Measurements from ENCODE around the gene NMRK1. TPM values are rescaled to one million over a fixed set of nuclear protein-coding genes. Genes with fewer than 3 reads are reported as not detected.
A peak's percentile ranks its signal among the peaks of the same experiment; 100 is the strongest.

NMRK1 gene
- total RNA-seq, 1 experiment from 2014 or later, result 9.7 TPM

DNA sequence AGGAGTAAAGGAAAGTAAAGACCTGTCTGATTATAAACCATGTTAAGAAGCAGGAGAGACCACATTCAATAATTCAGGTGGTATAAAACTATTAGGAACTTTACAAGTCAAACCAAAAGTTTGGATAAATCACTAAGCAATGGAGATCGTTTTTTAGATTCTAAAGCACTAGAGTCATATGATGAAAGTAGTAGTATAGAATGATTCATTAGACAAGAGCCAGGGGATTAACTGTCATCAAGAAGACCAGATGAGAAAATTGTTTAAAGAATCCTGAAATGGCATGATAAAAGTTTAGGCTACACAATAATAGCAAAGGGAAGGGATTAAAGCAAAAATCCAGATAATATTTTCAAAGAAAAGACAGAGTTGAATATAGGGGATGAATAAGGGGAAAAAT, 46.9 kb downstream of the NMRK1 start:
- H3K4me3 ChIP-seq (ENCODE audit: low read length), result no peak overlapping the region
- no peak overlapping the region for H3K9ac ChIP-seq (ENCODE audit: low read length)
- H3K79me2 ChIP-seq (ENCODE audit: low read length), result no peaks in the 10 kb centered on the region
- intact Hi-C loops (cut with micrococcal nuclease), result no loop called here
- ATAC-seq, result no peak
- H3K27me3 ChIP-seq (ENCODE audit: low read length), result no peaks in the 10 kb centered on the region
- H3K27ac ChIP-seq (ENCODE audit: low read length), result no peak overlapping the region
- H3K9me2 ChIP-seq (replicated peaks; ENCODE audit: low read length), result no peaks in the 10 kb centered on the region
- no peaks in the 10 kb centered on the region for H3K36me3 ChIP-seq (ENCODE audit: low read depth, low read length)
- H3F3A ChIP-seq (ENCODE audit: low read length, unreplicated experiment), result no peaks in the 10 kb centered on the region
- no peaks in the 10 kb centered on the region for H3K9me3 ChIP-seq (ENCODE audit: low read length)
- ChIA-PET CTCF (no interaction called here), POLR2A (ENCODE audit: unreplicated experiment) (no interaction called here)
- no TSS peak for BruUV-seq (replicated peaks)
- H3K4me2 ChIP-seq (ENCODE audit: low read length), result no peak overlapping the region
- no peaks in the 10 kb centered on the region for H4K20me1 ChIP-seq (ENCODE audit: low read length)
- TF ChIP-seq, protein P1, sequence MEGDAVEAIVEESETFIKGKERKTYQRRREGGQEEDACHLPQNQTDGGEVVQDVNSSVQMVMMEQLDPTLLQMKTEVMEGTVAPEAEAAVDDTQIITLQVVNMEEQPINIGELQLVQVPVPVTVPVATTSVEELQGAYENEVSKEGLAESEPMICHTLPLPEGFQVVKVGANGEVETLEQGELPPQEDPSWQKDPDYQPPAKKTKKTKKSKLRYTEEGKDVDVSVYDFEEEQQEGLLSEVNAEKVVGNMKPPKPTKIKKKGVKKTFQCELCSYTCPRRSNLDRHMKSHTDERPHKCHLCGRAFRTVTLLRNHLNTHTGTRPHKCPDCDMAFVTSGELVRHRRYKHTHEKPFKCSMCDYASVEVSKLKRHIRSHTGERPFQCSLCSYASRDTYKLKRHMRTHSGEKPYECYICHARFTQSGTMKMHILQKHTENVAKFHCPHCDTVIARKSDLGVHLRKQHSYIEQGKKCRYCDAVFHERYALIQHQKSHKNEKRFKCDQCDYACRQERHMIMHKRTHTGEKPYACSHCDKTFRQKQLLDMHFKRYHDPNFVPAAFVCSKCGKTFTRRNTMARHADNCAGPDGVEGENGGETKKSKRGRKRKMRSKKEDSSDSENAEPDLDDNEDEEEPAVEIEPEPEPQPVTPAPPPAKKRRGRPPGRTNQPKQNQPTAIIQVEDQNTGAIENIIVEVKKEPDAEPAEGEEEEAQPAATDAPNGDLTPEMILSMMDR (conservative IDR thresholded peaks at IDR 0.05; ENCODE audit: low read depth, low read length), result no peak
- TF ChIP-seq EZH2 (IDR thresholded peaks at IDR 0.05; ENCODE audit: low read length, unreplicated experiment) (no peak), EZH2phosphoT487 (IDR thresholded peaks at IDR 0.05; ENCODE audit: borderline replicate concordance, low read length) (no peak)
- H2AFZ ChIP-seq (ENCODE audit: low read length), result no peak overlapping the region
- no peak for DNase-seq
- no peaks in the 10 kb centered on the region for H3K4me1 ChIP-seq (ENCODE audit: insufficient read depth, low read length)

DNA sequence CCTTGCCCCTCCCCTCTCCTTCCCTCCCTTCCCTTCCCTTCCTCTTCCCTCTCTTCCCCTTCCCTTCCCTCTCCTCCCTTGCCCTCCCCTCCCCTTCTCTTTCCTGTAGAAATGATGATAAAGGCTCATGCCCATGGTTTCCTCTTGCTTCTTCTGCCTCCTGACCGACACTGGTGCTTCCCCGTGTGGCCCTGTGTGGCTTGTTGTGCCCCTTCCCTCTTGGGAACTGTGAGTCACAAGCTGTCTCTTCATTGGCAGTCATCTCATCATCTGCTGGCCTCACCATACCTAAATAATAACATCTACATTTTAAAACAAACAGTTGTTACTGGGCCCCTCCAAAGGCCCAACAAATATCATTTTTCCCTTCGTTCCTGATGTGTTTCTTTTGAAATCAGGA, 48.2 kb downstream of the NMRK1 start:
- no TSS peak for BruUV-seq (replicated peaks)
- H2AFZ ChIP-seq (ENCODE audit: low read length), result no peak overlapping the region
- H3K36me3 ChIP-seq (ENCODE audit: low read depth, low read length), result no peaks in the 10 kb centered on the region
- no peak overlapping the region for H3K4me2 ChIP-seq (ENCODE audit: low read length)
- no peaks in the 10 kb centered on the region for H3F3A ChIP-seq (ENCODE audit: low read length, unreplicated experiment)
- no peak for ATAC-seq
- no peaks in the 10 kb centered on the region for H3K9me2 ChIP-seq (replicated peaks; ENCODE audit: low read length)
- TF ChIP-seq EZH2 (IDR thresholded peaks at IDR 0.05; ENCODE audit: low read length, unreplicated experiment) (no peak), EZH2phosphoT487 (IDR thresholded peaks at IDR 0.05; ENCODE audit: borderline replicate concordance, low read length) (no peak)
- TF ChIP-seq, protein P1 (conservative IDR thresholded peaks at IDR 0.05; ENCODE audit: low read depth, low read length), result no peak
- ChIA-PET CTCF (no interaction called here), POLR2A (ENCODE audit: unreplicated experiment) (no interaction called here)
- no peak overlapping the region for H3K4me3 ChIP-seq (ENCODE audit: low read length)
- intact Hi-C loops (cut with micrococcal nuclease), result no loop called here
- no peaks in the 10 kb centered on the region for H3K79me2 ChIP-seq (ENCODE audit: low read length)
- no peaks in the 10 kb centered on the region for H3K27me3 ChIP-seq (ENCODE audit: low read length)
- H3K9ac ChIP-seq (ENCODE audit: low read length), result no peak overlapping the region
- no peak overlapping the region for H3K27ac ChIP-seq (ENCODE audit: low read length)
- no peak for DNase-seq
- H3K9me3 ChIP-seq (ENCODE audit: low read length), result no peaks in the 10 kb centered on the region
- H4K20me1 ChIP-seq (ENCODE audit: low read length), result no peaks in the 10 kb centered on the region
- no peaks in the 10 kb centered on the region for H3K4me1 ChIP-seq (ENCODE audit: insufficient read depth, low read length)

DNA sequence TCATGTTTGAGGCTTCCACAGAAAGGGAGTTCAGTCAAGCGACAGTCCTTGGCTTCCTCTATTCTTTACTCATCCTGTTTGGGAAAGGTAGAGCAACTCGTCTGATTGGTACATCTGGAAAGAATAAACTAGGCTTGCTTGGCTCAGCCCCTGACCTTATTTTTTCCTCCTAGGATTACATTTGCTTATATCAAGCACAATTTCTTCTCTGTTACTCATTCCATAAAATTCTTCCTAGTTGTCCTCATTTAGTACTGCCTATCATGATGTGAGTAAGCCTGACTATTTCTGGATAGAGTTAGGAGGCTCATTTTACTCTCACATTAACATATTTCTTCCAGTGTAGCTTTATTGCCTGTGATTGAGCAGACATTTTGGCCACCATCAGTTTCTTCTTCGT, 48.9 kb downstream of the NMRK1 start:
- H3K4me2 ChIP-seq (ENCODE audit: low read length), result no peak overlapping the region
- no peak overlapping the region for H3K9ac ChIP-seq (ENCODE audit: low read length)
- H3K27ac ChIP-seq (ENCODE audit: low read length), result no peak overlapping the region
- H3F3A ChIP-seq (ENCODE audit: low read length, unreplicated experiment), result no peaks in the 10 kb centered on the region
- intact Hi-C loops (cut with micrococcal nuclease), result no loop called here
- BruUV-seq (replicated peaks), result no TSS peak
- TF ChIP-seq EZH2 (IDR thresholded peaks at IDR 0.05; ENCODE audit: low read length, unreplicated experiment) (no peak), EZH2phosphoT487 (IDR thresholded peaks at IDR 0.05; ENCODE audit: borderline replicate concordance, low read length) (no peak)
- TF ChIP-seq, protein P1 (conservative IDR thresholded peaks at IDR 0.05; ENCODE audit: low read depth, low read length), result no peak
- no peak overlapping the region for H3K4me3 ChIP-seq (ENCODE audit: low read length)
- no peaks in the 10 kb centered on the region for H3K9me3 ChIP-seq (ENCODE audit: low read length)
- no peaks in the 10 kb centered on the region for H3K9me2 ChIP-seq (replicated peaks; ENCODE audit: low read length)
- H2AFZ ChIP-seq (ENCODE audit: low read length), result no peak overlapping the region
- ChIA-PET POLR2A (ENCODE audit: unreplicated experiment) (no interaction called here), CTCF (no interaction called here)
- H4K20me1 ChIP-seq (ENCODE audit: low read length), result no peaks in the 10 kb centered on the region
- no peaks in the 10 kb centered on the region for H3K36me3 ChIP-seq (ENCODE audit: low read depth, low read length)
- no peaks in the 10 kb centered on the region for H3K27me3 ChIP-seq (ENCODE audit: low read length)
- no peaks in the 10 kb centered on the region for H3K79me2 ChIP-seq (ENCODE audit: low read length)
- peak; percentile 39 for DNase-seq
- ATAC-seq, result no peak; the same call in 1 of the 2 replicates
- no peaks in the 10 kb centered on the region for H3K4me1 ChIP-seq (ENCODE audit: insufficient read depth, low read length)
